Adrenal gland (tissue), 12 donors: ENCODE measurements around the gene ALDOB. TPM values are rescaled to one million over a fixed set of nuclear protein-coding genes. Genes with fewer than 3 reads are reported as not detected.

ENCODE experiments used
- DNase-seq, 7 donors: peaks; one replicate each; pipeline ENCODE4 v3.0.0-alpha.2; 2019 to 2020
- H3K27ac ChIP-seq, 5 donors: fragments of 200-600 bp; sonication (generic) in 4 of 5; 1 replicate in 3 of 5; 2 replicates in 2 of 5; pipeline versions ENCODE4 v1.5.1 to v1.8.0; 2016 to 2020; ENCODE audit warnings: mild to moderate bottlenecking in 1 of 5
- H3K27me3 ChIP-seq: fragments of 200-600 bp; 2 replicates; pipeline ENCODE4 v1.8.0; 2021
- H3K36me3 ChIP-seq, 2 donors: fragments of 200-600 bp; replicated peaks in 1 of 2; 1 replicate in 1 of 2; 2 replicates in 1 of 2; pipeline versions ENCODE4 v1.5.1 to v1.8.0; 2018 to 2022
- H3K4me1 ChIP-seq, 2 donors: fragments of 200-600 bp; replicated peaks in 1 of 2; 1 replicate in 1 of 2; 2 replicates in 1 of 2; pipeline versions ENCODE4 v1.5.1 to v1.8.0; 2018 to 2021
- H3K4me3 ChIP-seq, 4 donors: fragments of 200-600 bp; sonication (generic) in 3 of 4; one replicate each; pipeline ENCODE4 v1.5.1; 2016 to 2018
- H3K9me3 ChIP-seq, 3 donors: fragments of 200-600 bp; sonication (generic) in 1 of 3; replicated peaks in 1 of 3; 1 replicate in 2 of 3; 2 replicates in 1 of 3; pipeline versions ENCODE4 v1.5.1 to v1.8.0; 2016 to 2021
- POLR2A ChIP-seq, 2 donors: fragments of 450-650 bp; IDR thresholded peaks; one replicate each; pipeline ENCODE4 v1.6.1; 2017; ENCODE audit warnings: antibody characterized with exemption in 2 of 2, mild to moderate bottlenecking in 2 of 2, moderate library complexity in 1 of 2
- WGBS, 4 donors: extraction: QIAGEN DNeasy Blood & Tissue Kit in 2 of 4; methylation state at CpG; one replicate each; pipeline versions ENCODE4 v1.1.5 to v1.1.7; 2013 to 2017; 5-methylcytosine and 5-hydroxymethylcytosine counted together
- intact Hi-C, 2 donors: fragments of 100-400 bp; cut with DNase I; formaldehyde crosslinking; loops; one replicate each; pipeline versions ENCODE4 v1.14.1 to v1.15.0; 2022 to 2023
- polyA plus RNA-seq, 3 donors: library from polyadenylated mRNA; stranded (reverse); fragments of 200-250 nt in 2 of 3; fragments of 350-450 nt in 1 of 3; fragmentation: Illumina TruSeq in 1 of 3; extraction: RNeasy Lipid Tissue Mini Kit (QIAGEN cat#74804) in 1 of 3; gene quantifications; one replicate each; pipeline ENCODE4 v1.2.3, GENCODE V29; 2013 to 2014
- total RNA-seq, 9 donors: library from RNA; depleted of rRNA in 4 of 9; stranded (reverse); fragments of >200 nt in 4 of 9; fragments of 120-200 nt in 1 of 9; fragmentation: NEBNext Ultra II Directional in 1 of 9; extraction: Animal tissue kit (Norgen Biotek cat#: 25700) in 1 of 9; gene quantifications; one replicate each; pipeline versions ENCODE4 v1.1.0 to v1.2.4, GENCODE V29; 2013 to 2023
- TF ChIP-seq, protein P1 (sequence below), 6 experiments: fragments of 450-650 bp in 4 of 6; fragments of 200-600 bp in 2 of 6; sonication (generic) in 1 of 6; IDR thresholded peaks; 1 replicate in 5 of 6; 2 replicates in 1 of 6; pipeline versions ENCODE4 v1.5.1 to v1.8.0; 2016 to 2021; ENCODE audit warnings: antibody characterized with exemption in 6 of 6, mild to moderate bottlenecking in 2 of 6, moderate library complexity in 1 of 6
- donor health status: healthy with polysubstance abuse.
- donor health status: Bipolar disorder and iron deficiency.
- donor health status: DM: yes; HTN: yes; CAD: no.
- donor health status: DM: no; HTN: no; CAD: no.
- donor health status: DM: no; HTN: no; CAD: no.
- donor health status: DM: yes; HTN: yes; CAD: no.

Gene ALDOB
- total and polyA plus RNA-seq, 12 donors: 0.74 to 6.3 (median 2.1) TPM

DNA sequence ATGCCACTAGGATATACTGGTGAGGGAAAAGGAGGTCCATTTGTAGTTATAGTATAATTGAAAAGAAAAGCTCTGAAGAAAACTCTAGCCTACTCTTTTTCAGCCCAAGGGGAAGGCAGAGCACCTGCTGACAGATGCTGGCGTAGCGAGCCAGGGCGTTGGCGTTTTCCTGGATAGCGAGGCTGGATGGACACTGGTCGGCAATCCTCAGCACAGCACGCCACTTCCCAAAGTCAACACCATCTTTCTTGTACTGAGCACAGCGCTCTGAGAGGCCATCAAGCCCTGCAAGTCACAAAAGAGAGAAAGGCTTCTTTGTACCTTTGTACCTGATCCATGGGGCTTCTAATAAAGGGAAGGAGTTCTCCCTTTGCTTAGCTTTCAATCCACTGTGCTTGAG is 8.2 kb downstream of the ALDOB start:
- H3K27ac ChIP-seq: no peak overlapping the region
- peaks cover 0 to 2% of the 10 kb centered on the region in 2 donors for H3K4me1 ChIP-seq
- WGBS, 4 donors: 89 to 95% (median 92%) methylated on average over 8 of the region's 8 CpGs
- H3K36me3 ChIP-seq: no peaks in the 10 kb centered on the region
- no peak for TF ChIP-seq POLR2A (IDR thresholded peaks at IDR 0.05)
- TF ChIP-seq, protein P1, sequence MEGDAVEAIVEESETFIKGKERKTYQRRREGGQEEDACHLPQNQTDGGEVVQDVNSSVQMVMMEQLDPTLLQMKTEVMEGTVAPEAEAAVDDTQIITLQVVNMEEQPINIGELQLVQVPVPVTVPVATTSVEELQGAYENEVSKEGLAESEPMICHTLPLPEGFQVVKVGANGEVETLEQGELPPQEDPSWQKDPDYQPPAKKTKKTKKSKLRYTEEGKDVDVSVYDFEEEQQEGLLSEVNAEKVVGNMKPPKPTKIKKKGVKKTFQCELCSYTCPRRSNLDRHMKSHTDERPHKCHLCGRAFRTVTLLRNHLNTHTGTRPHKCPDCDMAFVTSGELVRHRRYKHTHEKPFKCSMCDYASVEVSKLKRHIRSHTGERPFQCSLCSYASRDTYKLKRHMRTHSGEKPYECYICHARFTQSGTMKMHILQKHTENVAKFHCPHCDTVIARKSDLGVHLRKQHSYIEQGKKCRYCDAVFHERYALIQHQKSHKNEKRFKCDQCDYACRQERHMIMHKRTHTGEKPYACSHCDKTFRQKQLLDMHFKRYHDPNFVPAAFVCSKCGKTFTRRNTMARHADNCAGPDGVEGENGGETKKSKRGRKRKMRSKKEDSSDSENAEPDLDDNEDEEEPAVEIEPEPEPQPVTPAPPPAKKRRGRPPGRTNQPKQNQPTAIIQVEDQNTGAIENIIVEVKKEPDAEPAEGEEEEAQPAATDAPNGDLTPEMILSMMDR (IDR thresholded peaks at IDR 0.05): no peak
- no peak overlapping the region for H3K4me3 ChIP-seq
- intact Hi-C loops: no loop called here
- H3K9me3 ChIP-seq: no peaks in the 10 kb centered on the region
- H3K27me3 ChIP-seq: no peaks in the 10 kb centered on the region
- no peak for DNase-seq

DNA sequence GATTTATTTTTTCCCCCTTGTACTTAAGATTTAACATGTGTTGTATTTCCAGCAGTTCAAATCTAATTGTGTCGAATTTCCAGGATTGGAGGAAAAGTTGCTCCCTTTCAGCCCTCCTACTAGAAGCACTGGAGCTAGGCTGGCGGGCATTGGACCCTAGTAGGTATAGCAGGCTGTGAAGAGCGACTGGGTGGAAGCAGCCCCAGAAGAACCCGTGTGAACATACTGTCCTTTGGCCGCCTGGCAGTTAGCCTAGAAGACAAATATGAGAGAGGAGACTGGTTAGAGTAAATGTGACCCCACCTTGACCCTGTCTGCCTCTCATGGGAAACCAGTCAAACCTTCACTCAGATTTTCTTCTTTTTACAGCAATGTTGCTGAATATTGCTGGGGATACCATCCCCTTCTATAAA is 13.9 kb downstream of the ALDOB start:
- intact Hi-C loops: no loop called here
- Histone ChIP-seq H3K27ac (no peak overlapping the region), H3K36me3 (no peaks in the 10 kb centered on the region), H3K27me3 (no peaks in the 10 kb centered on the region), H3K4me1 (peaks cover 0 to 8% of the 10 kb centered on the region in 2 donors), H3K4me3 (no peak overlapping the region), H3K9me3 (no peaks in the 10 kb centered on the region)
- 64 to 72% (median 72%) methylated on average over 5 of the region's 5 CpGs for WGBS, 4 donors
- TF ChIP-seq, protein P1 (IDR thresholded peaks at IDR 0.05): no peak
- TF ChIP-seq POLR2A (IDR thresholded peaks at IDR 0.05): no peak
- DNase-seq: peak in 2 of 7 donors; percentile 25 to 54

DNA sequence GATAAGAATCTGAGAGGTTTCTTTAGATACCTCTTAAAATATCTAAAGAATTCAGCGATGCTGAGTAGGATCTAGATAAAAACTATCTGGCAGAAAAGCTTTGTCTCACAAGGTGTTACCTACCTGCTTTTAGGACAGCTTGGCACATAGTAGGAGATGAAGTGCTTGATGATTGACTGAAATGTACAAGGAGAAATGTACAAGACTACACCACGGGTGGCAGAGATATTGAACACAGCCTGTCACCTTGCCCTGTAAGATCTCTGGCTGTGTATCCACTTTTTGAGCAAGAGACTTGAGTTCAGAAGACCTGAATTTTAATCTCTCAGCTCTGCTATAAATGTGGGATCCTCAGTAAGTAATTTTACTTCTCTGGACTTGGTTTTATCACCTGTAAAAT is 15.7 kb downstream of the ALDOB start:
- Histone ChIP-seq H3K4me3 (no peak overlapping the region), H3K27ac (no peak overlapping the region), H3K36me3 (no peaks in the 10 kb centered on the region), H3K27me3 (no peaks in the 10 kb centered on the region), H3K9me3 (no peaks in the 10 kb centered on the region), H3K4me1 (peaks cover 0 to 8% of the 10 kb centered on the region in 2 donors)
- 65 to 88% (median 75%) methylated on average over 2 of the region's 2 CpGs for WGBS, 4 donors
- no peak for TF ChIP-seq POLR2A (IDR thresholded peaks at IDR 0.05)
- TF ChIP-seq, protein P1 (IDR thresholded peaks at IDR 0.05): no peak
- DNase-seq: no peak
- intact Hi-C loops: no loop called here

DNA sequence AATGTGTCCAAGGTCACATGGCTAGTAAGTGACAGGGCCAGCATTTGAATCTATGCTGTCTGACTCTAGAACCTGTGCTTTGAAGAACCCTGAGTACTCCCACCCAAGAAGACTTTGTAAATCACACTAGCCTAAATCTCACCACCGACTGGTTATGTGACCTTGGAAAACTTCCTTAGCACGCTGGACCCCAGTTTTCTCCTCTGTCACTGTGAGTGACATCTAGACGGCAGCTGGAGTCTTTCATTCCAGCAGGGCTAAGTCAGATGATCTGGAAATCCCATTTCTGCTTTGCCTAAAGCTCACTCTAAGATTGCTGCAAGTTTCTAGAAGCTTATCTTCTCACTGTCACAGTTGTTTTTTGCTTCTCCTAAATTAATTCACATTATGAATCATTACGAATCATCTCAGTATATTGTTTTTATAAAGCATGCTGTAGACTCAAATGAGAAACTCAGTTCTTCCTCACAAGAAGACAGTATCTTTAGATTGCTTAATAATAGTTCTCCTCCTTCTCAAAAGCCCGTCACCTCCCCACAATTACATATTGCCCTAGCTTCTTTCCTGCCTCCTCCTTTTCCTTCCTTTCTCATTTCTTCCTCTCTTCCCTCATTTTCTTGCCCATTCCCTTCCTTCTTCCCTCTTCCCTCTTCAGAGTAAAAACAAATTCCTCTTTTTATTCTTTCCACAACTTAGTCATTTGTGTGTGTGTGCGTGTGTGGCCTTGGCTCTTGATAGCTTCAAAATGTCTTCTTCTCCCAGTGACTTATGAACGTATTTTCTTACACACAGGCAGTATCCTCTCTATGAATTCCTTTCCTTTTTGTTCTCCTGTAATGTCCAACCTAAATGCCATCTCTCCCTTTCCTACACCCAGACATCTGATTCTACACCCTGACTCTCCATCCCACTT is 16.8 kb downstream of the ALDOB start:
- no peak overlapping the region for H3K4me3 ChIP-seq
- intact Hi-C loops: no loop called here
- peak in 2 of 7 donors; percentile 31 to 37 for DNase-seq
- H3K27me3 ChIP-seq: no peaks in the 10 kb centered on the region
- peaks cover 0 to 4% (median 0%) of the 10 kb centered on the region in 3 donors for H3K9me3 ChIP-seq
- TF ChIP-seq POLR2A (IDR thresholded peaks at IDR 0.05): no peak
- TF ChIP-seq, protein P1 (IDR thresholded peaks at IDR 0.05): no peak
- H3K4me1 ChIP-seq: peaks cover 0 to 8% of the 10 kb centered on the region in 2 donors
- peak overlapping the region in 3 of 5 donors; percentile 6 to 41 (median 9) for H3K27ac ChIP-seq
- H3K36me3 ChIP-seq: no peaks in the 10 kb centered on the region
- WGBS, 4 donors: 38 to 44% (median 39%) methylated on average over 7 of the region's 7 CpGs
